GM23338 (cell line): ENCODE measurements around the gene MVB12B.

Source experiments
- CTCF ChIP-seq, 2 experiments: fragments of 200-600 bp in 1 of 2; sonication (generic) in 1 of 2; conservative IDR thresholded peaks; 2 replicates each; pipeline versions ENCODE4 v1.5.1 to v1.6.1; 2016 to 2017; ENCODE audit warnings: antibody characterized with exemption in 2 of 2, low read depth in 2 of 2, mild to moderate bottlenecking in 2 of 2, moderate library complexity in 1 of 2
- EZH2phosphoT487 ChIP-seq: fragments of 200-600 bp; sonication (generic); IDR thresholded peaks from one replicate; pipeline ENCODE4 v1.8.1; 2018; ENCODE audit warnings: antibody characterized with exemption; ENCODE audit not compliant: unreplicated experiment

GRCh38 chr9:126341902-126342301 lies 15.3 kb downstream of the MVB12B start:
- TF ChIP-seq CTCF (conservative IDR thresholded peaks at IDR 0.05; ENCODE audit: low read depth in 2 of 2) (no peak), EZH2phosphoT487 (no peak)
